Measurements from ENCODE around the gene WDFY3.

DNA sequence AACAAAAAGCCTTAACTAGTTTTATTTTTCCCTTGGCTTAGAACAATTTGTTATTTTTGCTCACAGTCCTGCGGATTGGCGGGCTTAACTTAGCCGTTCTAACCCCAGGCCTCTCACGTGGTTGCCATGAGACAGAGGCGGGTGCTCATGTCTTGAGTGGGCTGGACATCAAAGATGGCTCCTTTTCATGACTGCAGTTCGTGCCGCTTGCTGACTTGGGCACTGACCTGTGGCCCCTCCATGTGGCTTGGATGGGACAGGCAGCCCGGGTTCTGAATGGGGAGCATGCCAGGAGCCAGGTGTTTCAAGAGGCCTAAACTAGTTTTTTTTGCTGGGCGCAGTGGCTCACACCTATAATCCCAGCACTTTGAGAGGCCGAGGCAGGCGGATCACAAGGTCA, 342.8 kb downstream of the WDFY3 start:
- no peak for TF ChIP-seq EZH2phosphoT487 (IDR thresholded peaks at IDR 0.05; ENCODE audit: insufficient read depth, low read depth)
- no peak for TF ChIP-seq EZH2 (IDR thresholded peaks at IDR 0.05; ENCODE audit: insufficient read depth, poor library complexity, severe bottlenecking)

Measured in GM23248 (cell line).